Stimulated activated effector memory CD8-positive, alpha-beta T cell treated with anti-CD3 and anti-CD28 coated beads, Interleukin-12 subunit alpha, Interleukin-12 subunit beta, amount 100 ng/mL, for 72 hours (primary cell): ENCODE data around the gene SASH3.

Experiments used
- ATAC-seq: fragments of 150-1000 bp; cut with Tn5 transposase; 2 replicates; pipeline ENCODE4 v1.10.0; 2021
- DNase-seq, 2 donors: peaks; one replicate each; pipeline ENCODE4 v3.0.0; 2021 to 2022; ENCODE audit warnings: low spot score in 2 of 2
- H3K27ac Mint-ChIP-seq: one replicate; pipeline ENCODE4 v1.8.0; 2022; ENCODE audit warnings: mild to moderate bottlenecking, mixed read lengths
- H3K36me3 Mint-ChIP-seq: one replicate; pipeline ENCODE4 v1.8.0; 2022; ENCODE audit warnings: mild to moderate bottlenecking, mixed read lengths
- H3K4me1 Mint-ChIP-seq: one replicate; pipeline ENCODE4 v1.8.0; 2022; ENCODE audit warnings: mixed read lengths
- H3K4me3 Mint-ChIP-seq: one replicate; pipeline ENCODE4 v1.8.0; 2022; ENCODE audit warnings: mild to moderate bottlenecking, mixed read lengths
- H3K9me3 Mint-ChIP-seq: one replicate; pipeline ENCODE4 v1.8.0; 2022; ENCODE audit warnings: mixed read lengths

The SASH3 gene

GRCh38 chrX:129786210-129786651 is 6.5 kb downstream of the SASH3 start:
- H3K4me1 Mint-ChIP-seq: peaks cover 52% of the 10 kb centered on the region
- H3K27ac Mint-ChIP-seq: peak overlapping the region; percentile 93
- peak overlapping the region; percentile 93 for H3K4me3 Mint-ChIP-seq
- H3K9me3 Mint-ChIP-seq: no peaks in the 10 kb centered on the region
- no peak for ATAC-seq
- DNase-seq: no peak
- H3K36me3 Mint-ChIP-seq: peaks cover 100% of the 10 kb centered on the region

DNA sequence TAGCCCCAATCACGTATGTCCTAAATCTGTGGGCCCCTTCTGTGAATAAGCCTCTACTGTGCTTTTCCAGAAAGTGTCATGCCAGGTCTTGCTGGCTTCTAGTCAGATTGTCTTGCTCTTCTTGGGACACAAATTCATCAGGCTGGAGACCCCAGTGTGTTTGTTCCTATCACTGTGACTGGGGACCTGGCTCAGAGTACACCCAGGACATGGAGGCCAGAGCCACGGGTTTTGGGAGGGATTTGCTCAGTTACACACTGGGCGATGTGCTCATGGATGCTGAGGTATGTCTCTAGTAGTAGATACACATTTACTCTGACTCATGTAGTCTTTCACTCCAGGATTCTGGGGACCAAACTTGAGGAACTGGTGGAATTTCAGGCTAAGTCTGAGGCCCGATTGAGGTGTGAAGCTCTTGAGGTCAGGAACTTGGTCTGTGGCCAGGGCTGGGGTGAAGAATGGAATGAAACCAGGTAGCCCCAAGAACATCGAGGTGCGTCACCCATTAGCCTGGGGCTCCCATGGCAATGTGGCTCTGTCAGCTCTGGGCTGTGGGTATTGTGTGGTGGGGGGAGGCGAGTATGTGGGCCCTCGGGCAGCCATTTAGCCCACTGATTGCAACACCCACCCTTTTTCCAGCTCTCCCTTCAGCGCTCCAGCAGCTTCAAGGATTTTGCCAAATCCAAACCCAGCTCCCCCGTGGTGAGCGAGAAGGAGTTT is 7.7 kb downstream of the SASH3 start:
- ATAC-seq (no peak), DNase-seq (no peak)
- Mint-ChIP-seq H3K36me3 (peaks cover 100% of the 10 kb centered on the region), H3K27ac (peak overlapping the region; percentile 93), H3K4me3 (peak overlapping the region; percentile 93), H3K9me3 (no peaks in the 10 kb centered on the region), H3K4me1 (peaks cover 46% of the 10 kb centered on the region)

DNA sequence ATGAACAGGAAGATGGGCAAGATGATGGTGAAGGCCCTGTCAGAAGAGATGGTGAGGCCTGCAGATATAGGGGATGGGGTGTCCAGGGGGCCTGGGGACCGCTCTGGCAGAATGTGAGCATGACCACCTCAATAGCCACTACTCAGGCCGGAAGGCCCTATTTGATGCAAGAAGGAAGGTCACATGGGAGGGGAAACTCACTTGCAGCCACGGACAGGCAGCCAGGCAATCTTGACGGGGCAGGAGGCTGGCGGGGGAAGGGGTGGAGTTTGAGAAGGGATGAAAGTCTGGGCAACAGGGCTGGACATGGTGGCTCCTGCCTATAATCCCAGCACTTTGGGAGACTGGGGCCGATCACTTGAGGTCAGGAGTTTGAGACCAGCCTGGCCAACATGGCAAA is 8.8 kb downstream of the SASH3 start:
- Mint-ChIP-seq H3K36me3 (peaks cover 100% of the 10 kb centered on the region), H3K4me3 (no peak overlapping the region), H3K9me3 (no peaks in the 10 kb centered on the region), H3K27ac (peak overlapping the region; percentile 79), H3K4me1 (peaks cover 38% of the 10 kb centered on the region)
- DNase-seq: no peak
- no peak for ATAC-seq

DNA sequence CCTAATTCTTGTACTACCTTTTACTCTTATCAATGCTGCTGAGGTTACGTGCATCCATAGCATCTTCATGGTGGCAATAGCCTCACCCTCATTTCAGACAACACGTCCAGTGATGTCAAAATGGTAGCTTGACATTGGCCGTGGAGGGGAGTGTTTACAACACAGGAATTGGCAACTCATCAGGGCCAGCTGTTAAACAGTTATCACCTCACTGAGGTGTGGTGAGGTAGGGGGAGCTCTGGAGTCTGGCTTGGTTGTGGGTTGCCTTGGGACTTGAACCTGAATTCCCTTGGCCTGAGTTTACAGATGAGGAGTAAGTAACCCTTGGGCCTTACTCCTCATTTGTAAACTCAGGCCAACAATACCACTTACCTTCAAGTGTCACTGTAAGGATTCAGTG is 10.4 kb downstream of the SASH3 start:
- Mint-ChIP-seq H3K36me3 (peaks cover 100% of the 10 kb centered on the region), H3K4me3 (no peak overlapping the region), H3K27ac (no peak overlapping the region), H3K9me3 (no peaks in the 10 kb centered on the region), H3K4me1 (peaks cover 27% of the 10 kb centered on the region)
- ATAC-seq (no peak), DNase-seq (no peak)

DNA sequence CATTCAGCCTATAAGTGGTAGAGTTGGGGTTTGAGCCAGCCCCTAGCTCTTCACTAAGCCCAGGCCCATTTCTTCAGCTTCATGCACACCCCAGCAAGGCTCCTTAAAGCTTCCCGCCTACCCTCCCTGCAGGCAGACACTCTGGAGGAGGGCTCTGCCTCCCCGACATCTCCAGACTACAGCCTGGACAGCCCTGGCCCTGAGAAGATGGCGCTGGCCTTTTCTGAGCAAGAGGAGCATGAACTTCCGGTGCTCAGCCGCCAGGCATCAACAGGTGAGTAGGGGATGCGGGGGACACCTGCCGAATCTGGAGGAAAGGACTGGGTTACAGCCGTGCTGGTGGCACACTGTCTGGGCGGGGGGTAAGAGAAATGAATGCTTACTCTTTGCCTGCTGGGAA is 11.1 kb downstream of the SASH3 start:
- H3K4me3 Mint-ChIP-seq: no peak overlapping the region
- peaks cover 20% of the 10 kb centered on the region for H3K4me1 Mint-ChIP-seq
- H3K36me3 Mint-ChIP-seq: peaks cover 100% of the 10 kb centered on the region
- H3K9me3 Mint-ChIP-seq: no peaks in the 10 kb centered on the region
- DNase-seq (no peak), ATAC-seq (no peak)
- no peak overlapping the region for H3K27ac Mint-ChIP-seq

DNA sequence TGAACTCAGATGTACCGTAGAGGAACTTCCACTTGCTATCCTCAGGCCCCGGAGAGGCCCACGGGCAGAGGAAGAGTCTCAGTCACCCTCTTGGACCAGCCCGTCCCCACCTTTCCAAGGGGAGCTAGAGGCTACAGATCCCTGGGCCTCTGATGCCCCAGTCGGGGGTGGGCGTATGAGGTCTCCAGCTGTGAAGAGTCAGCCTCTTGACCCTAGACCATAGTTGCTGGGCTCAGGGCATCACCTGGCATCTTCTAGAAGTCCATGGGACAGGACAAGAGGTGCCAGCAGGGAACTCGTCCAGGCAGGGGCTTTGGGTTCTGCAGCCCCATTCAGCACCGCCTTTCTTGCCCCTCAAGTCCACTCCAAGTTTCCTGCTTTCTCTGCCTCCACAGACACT is 11.6 kb downstream of the SASH3 start:
- no peak for ATAC-seq
- peaks cover 100% of the 10 kb centered on the region for H3K36me3 Mint-ChIP-seq
- peaks cover 15% of the 10 kb centered on the region for H3K4me1 Mint-ChIP-seq
- no peaks in the 10 kb centered on the region for H3K9me3 Mint-ChIP-seq
- no peak for DNase-seq
- no peak overlapping the region for H3K27ac Mint-ChIP-seq
- H3K4me3 Mint-ChIP-seq: no peak overlapping the region

DNA sequence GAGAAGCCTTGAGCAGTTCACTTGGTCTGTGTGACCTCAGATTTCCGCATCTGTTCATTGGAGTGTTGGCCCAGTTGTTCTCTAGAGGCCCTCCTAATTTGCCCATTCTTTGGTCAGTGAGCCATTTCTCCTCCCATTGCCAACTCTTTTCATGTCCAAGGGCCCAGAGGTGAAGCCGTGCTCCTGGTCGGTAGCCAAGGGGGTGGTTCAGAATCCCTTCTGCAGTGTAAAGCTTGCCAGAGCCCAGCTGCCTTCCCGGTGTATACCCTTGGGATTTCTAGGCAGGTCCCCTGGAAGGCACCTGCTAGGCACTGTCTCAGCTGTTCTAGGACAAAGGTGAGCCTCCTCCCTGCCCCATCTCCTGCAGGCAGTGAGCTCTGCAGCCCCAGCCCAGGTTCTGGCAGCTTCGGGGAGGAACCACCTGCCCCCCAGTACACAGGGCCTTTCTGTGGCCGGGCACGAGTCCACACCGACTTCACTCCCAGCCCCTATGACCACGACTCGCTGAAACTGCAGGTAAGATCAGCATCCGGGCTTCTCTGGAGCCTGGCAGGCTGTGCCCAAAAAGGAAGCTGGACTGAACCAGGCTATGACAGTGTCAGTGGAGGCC is 12.3 kb downstream of the SASH3 start:
- Mint-ChIP-seq H3K4me3 (no peak overlapping the region), H3K9me3 (no peaks in the 10 kb centered on the region), H3K4me1 (peaks cover 8% of the 10 kb centered on the region), H3K36me3 (peaks cover 100% of the 10 kb centered on the region), H3K27ac (peak overlapping the region; percentile 68)
- ATAC-seq (no peak), DNase-seq (no peak)

GRCh38 chrX:129792586-129793291 is 13.0 kb downstream of the SASH3 start:
- DNase-seq (no peak), ATAC-seq (no peak)
- H3K4me3 Mint-ChIP-seq: no peak overlapping the region
- H3K9me3 Mint-ChIP-seq: no peaks in the 10 kb centered on the region
- H3K36me3 Mint-ChIP-seq: peaks cover 100% of the 10 kb centered on the region
- H3K4me1 Mint-ChIP-seq: peaks cover under 1% of the 10 kb centered on the region
- H3K27ac Mint-ChIP-seq: peak overlapping the region; percentile 68

DNA sequence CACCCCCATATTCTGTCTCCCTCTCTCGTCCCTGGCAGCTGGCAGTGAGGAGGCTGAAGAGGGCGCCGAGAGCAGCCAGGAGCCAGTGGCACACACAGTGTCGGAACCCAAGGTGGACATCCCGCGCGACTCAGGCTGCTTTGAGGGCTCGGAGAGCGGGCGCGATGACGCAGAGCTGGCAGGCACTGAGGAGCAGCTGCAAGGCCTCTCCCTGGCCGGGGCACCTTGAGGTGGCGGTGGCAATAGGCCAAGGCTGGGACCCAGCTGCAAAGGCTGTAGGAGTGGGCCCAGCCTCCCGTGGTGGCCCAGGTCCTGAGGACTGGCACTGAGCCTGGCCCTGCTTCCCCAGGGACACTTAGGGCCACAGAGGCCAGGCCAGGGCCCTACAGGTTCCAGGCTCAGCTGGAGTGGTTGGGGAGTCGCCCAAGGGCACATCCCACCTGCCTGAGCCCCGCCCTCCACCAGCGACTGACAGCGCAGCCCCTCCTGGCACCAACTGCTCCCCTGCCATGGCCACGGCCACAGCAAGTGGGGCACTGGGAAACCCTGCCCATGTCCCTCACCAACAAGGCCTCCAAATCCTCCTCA is 13.9 kb downstream of the SASH3 start:
- no peak overlapping the region for H3K4me3 Mint-ChIP-seq
- DNase-seq: no peak
- H3K36me3 Mint-ChIP-seq: peaks cover 100% of the 10 kb centered on the region
- ATAC-seq: no peak
- H3K27ac Mint-ChIP-seq: peak overlapping the region; percentile 68
- peaks cover 4% of the 10 kb centered on the region for H3K4me1 Mint-ChIP-seq
- H3K9me3 Mint-ChIP-seq: no peaks in the 10 kb centered on the region

- Mint-ChIP-seq H3K9me3 (no peaks in the 10 kb centered on the region), H3K36me3 (peaks cover 87% of the 10 kb centered on the region), H3K27ac (peak overlapping the region; percentile 29), H3K4me1 (peaks cover 16% of the 10 kb centered on the region), H3K4me3 (no peak overlapping the region)
- no peak for DNase-seq
- ATAC-seq: no peak
Measured at GRCh38 chrX:129795584-129795983, 15.8 kb downstream of the SASH3 start.

- Mint-ChIP-seq H3K9me3 (no peaks in the 10 kb centered on the region), H3K4me1 (peaks cover 16% of the 10 kb centered on the region), H3K4me3 (no peak overlapping the region), H3K36me3 (peaks cover 69% of the 10 kb centered on the region), H3K27ac (peak overlapping the region; percentile 67)
- DNase-seq (no peak), ATAC-seq (peak; percentile 20)
Measured at GRCh38 chrX:129797251-129797906, 17.6 kb downstream of the SASH3 start.

DNA sequence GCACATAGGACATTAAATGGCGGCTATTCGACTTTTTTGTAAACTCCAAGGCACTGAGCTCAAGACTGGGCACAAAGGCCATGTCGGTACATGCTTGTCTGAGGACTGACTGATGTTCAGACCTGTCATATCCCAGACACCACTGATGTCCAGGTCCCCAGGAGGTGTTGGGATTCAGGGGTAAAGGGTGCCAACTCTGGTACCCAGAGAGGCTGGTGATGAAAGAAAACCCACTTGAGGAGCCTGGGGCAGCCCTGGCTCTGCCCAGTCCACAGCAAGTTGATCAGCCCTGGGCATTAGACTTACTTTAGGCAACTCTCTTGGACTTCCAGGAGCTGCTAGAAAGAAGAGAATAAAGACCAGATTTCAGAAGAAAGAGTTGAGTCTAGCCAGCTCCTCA is 18.7 kb downstream of the SASH3 start:
- DNase-seq (no peak), ATAC-seq (peak; percentile 6)
- Mint-ChIP-seq H3K9me3 (no peaks in the 10 kb centered on the region), H3K4me3 (peak overlapping the region; percentile 7), H3K27ac (peak overlapping the region; percentile 71), H3K4me1 (peaks cover 16% of the 10 kb centered on the region), H3K36me3 (peaks cover 58% of the 10 kb centered on the region)

- Mint-ChIP-seq H3K4me3 (peak overlapping the region; percentile 7), H3K36me3 (peaks cover 54% of the 10 kb centered on the region), H3K4me1 (peaks cover 16% of the 10 kb centered on the region), H3K27ac (peak overlapping the region; percentile 71), H3K9me3 (no peaks in the 10 kb centered on the region)
- DNase-seq (no peak), ATAC-seq (peak; percentile 92)
Measured at GRCh38 chrX:129798888-129799287, 19.1 kb downstream of the SASH3 start.

DNA sequence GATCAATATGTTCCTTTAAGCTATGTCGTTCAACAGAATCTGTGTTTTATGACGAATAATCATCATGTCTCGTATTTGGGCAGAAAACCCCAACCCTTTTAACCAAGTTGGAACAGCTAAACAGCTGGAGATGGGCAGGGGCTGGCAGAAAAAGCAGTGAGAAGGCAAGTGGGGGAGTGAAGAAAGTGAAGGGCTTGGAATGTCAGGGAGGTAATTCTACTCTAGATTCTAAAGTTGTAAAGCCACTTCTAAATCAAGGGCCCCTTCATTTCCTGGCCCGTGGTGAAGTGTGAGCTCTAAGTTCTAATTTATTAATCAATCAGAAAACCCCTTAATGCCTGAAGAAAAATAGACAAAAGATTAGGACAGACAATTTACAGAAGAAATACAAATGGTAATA is 20.4 kb downstream of the SASH3 start:
- Mint-ChIP-seq H3K36me3 (peaks cover 45% of the 10 kb centered on the region), H3K9me3 (no peaks in the 10 kb centered on the region), H3K4me1 (peaks cover 16% of the 10 kb centered on the region), H3K4me3 (no peak overlapping the region), H3K27ac (peak overlapping the region; percentile 37)
- ATAC-seq (no peak), DNase-seq (no peak)

DNA sequence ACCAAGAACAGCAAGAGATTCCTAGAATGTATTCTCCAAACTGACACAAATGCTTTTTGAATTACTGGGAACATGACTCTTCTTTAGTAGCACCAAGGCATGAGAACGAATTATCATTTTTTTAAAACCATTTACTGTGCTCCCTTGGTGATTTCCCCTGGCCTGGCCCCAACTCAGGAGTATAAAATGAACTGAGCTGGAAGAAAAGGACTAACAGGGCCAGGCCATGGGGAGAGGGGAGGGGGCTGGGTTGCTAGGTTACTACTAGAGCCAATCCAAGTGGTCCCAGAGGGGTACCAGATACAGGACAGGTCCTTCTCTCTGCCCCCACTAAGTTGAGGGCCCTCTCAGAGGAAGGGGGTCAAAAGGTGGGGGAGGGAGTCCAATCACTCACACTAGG is 23.1 kb downstream of the SASH3 start:
- H3K4me1 Mint-ChIP-seq: peaks cover 16% of the 10 kb centered on the region
- H3K27ac Mint-ChIP-seq: no peak overlapping the region
- ATAC-seq: no peak
- DNase-seq: no peak
- H3K4me3 Mint-ChIP-seq: no peak overlapping the region
- peaks cover 32% of the 10 kb centered on the region for H3K36me3 Mint-ChIP-seq
- no peaks in the 10 kb centered on the region for H3K9me3 Mint-ChIP-seq
